Immature natural killer cell (primary cell): ENCODE measurements around the gene YTHDC1. TPM values are rescaled to one million over a fixed set of nuclear protein-coding genes. Genes with fewer than 3 reads are reported as not detected.
"Not testable (repeated sequence)": the region's sequence is repeated elsewhere in the genome, so short reads cannot be mapped to it uniquely, and the experiment has no call there.

Experiments
- DNase-seq, 3 donors: peaks; one replicate each; pipeline ENCODE4 v3.0.0; 2022; ENCODE audit warnings: mixed read lengths in 1 of 3
- H3K27ac Mint-ChIP-seq, 6 donors: one replicate each; pipeline ENCODE4 v1.8.0; 2020; ENCODE audit warnings: mixed read lengths in 6 of 6, mild to moderate bottlenecking in 5 of 6, inconsistent platforms in 4 of 6, moderate library complexity in 3 of 6
- H3K27me3 Mint-ChIP-seq, 3 donors: one replicate each; pipeline ENCODE4 v1.8.0; 2020 to 2021; ENCODE audit warnings: low read depth in 3 of 3, mild to moderate bottlenecking in 3 of 3, mixed read lengths in 3 of 3, moderate library complexity in 3 of 3, inconsistent platforms in 1 of 3
- H3K36me3 Mint-ChIP-seq, 3 donors: one replicate each; pipeline ENCODE4 v1.8.0; 2020; ENCODE audit warnings: mixed read lengths in 3 of 3, inconsistent platforms in 2 of 3, mild to moderate bottlenecking in 2 of 3
- H3K4me1 Mint-ChIP-seq, 2 donors: one replicate each; pipeline ENCODE4 v1.8.0; 2020; ENCODE audit warnings: inconsistent platforms in 2 of 2, mild to moderate bottlenecking in 2 of 2, mixed read lengths in 2 of 2, moderate library complexity in 1 of 2
- H3K4me3 Mint-ChIP-seq, 5 donors: one replicate each; pipeline ENCODE4 v1.8.0; 2020; ENCODE audit warnings: mild to moderate bottlenecking in 5 of 5, mixed read lengths in 5 of 5, inconsistent platforms in 3 of 5, moderate library complexity in 3 of 5
- H3K9me3 Mint-ChIP-seq, 6 donors: one replicate each; pipeline ENCODE4 v1.8.0; 2020; ENCODE audit warnings: mild to moderate bottlenecking in 6 of 6, mixed read lengths in 6 of 6, inconsistent platforms in 4 of 6, moderate library complexity in 3 of 6
- polyA plus RNA-seq, 3 donors: library from polyadenylated mRNA; unstranded; fragments of 300-500 nt; fragmentation: Illumina TruSeq; gene quantifications; one replicate each; pipeline ENCODE4 v1.2.3, GENCODE V29; 2021

Gene YTHDC1
- 10 to 100 TPM in 2 of 3 donors, 1 to 10 TPM in 1; 4.9 to 53.9 (median 24.1) TPM for polyA plus RNA-seq

DNA sequence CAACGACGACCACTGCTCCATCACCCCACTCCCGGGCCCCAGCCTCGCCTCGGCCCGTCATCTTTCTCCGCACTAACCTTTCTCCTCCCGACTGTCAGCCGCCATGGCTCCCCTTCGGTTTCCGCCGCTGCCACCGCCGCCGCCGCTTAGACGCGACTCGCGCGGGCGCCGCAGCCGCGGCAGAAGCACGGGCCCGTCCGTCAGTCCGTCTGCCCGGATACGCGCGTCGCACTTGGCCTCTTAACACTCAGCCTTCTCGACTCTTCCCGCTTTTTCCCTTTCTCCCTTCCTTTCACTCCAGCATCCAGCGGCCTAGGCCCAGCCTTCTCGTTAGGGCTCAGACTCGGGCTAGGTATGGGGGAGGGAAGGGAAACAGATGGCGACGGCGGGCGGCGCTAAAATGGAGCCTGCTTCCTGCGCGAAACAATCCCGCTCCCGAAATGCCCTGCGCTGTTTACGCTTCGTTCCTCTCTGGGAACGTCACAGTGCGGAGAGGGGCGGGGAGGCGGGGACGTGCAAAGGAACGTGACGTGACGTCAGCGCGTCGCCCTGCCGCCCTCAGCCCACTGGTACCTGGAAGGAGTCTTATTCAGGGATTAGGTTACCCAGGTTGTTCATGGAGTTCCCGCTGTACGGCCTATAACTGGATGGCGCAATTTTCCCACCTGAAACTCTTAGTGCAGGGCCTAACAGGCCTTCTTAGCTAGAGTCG is at the start of gene YTHDC1:
YTHDC1 (minus strand) TSS at position 442 of the 712 bp plus-strand sequence; CDS start at position 105, 337 bp downstream.
- no peaks in the 10 kb centered on the region for H3K36me3 Mint-ChIP-seq
- peaks cover 5 to 20% (median 6%) of the 10 kb centered on the region in 3 donors for H3K27me3 Mint-ChIP-seq
- H3K4me3 Mint-ChIP-seq: peak within 1 kb of the TSS; percentile 92 to 99 (median 94)
- peaks cover 42 to 51% of the 10 kb centered on the region in 2 donors for H3K4me1 Mint-ChIP-seq
- no peaks in the 10 kb centered on the region for H3K9me3 Mint-ChIP-seq
- peak within 1 kb of the TSS; percentile 98 to 100 (median 99) for H3K27ac Mint-ChIP-seq
- DNase-seq: peak; percentile 92 to 94 (median 93)

DNA sequence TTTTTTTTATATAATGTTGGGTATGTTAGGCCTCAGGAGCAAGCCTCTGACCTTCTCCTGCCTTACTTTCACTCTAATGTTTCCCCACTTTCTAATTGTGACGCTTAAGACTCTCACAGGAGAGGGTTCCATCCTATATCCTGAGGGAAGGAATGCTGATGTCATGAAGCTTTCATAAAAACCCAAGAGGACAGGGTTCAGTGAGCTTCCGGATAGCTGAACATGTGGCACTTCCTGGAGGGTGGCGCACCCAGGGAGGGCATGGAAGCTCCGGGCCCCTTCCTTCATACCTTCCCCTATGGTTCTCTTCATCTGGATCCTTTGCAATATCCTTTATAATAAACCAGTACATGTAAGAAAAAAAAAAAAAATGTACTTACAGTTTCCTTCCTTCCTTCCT is 49.4 kb upstream of the YTHDC1 start:
- H3K36me3 Mint-ChIP-seq: no peaks in the 10 kb centered on the region
- DNase-seq: no peak
- H3K4me3 Mint-ChIP-seq: no peak overlapping the region
- H3K27me3 Mint-ChIP-seq: peaks cover 2 to 12% (median 3%) of the 10 kb centered on the region in 3 donors
- H3K4me1 Mint-ChIP-seq: no peaks in the 10 kb centered on the region
- no peak overlapping the region for H3K27ac Mint-ChIP-seq
- H3K9me3 Mint-ChIP-seq: no peaks in the 10 kb centered on the region

DNA sequence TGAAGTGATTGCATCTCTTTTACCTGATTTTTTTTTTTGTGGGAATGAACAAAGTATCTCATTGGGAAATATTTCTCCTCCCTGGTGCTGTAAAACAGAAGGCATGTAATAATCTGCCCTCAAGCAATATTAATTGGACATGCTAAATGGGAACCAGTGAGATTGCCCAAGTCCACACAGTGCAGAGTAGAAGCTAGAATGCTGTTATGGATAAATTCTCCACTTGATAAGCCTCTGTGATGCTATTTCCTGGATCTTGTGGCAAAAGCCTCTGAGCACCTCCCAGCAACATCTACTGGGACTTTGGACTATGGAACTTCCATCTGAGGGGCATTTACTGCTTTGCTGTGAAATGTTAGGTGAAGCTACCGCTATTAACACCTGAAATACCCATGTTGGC is 46.9 kb upstream of the YTHDC1 start:
- H3K4me1 Mint-ChIP-seq: no peaks in the 10 kb centered on the region
- H3K36me3 Mint-ChIP-seq: no peaks in the 10 kb centered on the region
- no peak for DNase-seq
- no peak overlapping the region for H3K4me3 Mint-ChIP-seq
- peaks cover 2 to 11% (median 3%) of the 10 kb centered on the region in 3 donors for H3K27me3 Mint-ChIP-seq
- H3K9me3 Mint-ChIP-seq: no peaks in the 10 kb centered on the region
- H3K27ac Mint-ChIP-seq: no peak overlapping the region

DNA sequence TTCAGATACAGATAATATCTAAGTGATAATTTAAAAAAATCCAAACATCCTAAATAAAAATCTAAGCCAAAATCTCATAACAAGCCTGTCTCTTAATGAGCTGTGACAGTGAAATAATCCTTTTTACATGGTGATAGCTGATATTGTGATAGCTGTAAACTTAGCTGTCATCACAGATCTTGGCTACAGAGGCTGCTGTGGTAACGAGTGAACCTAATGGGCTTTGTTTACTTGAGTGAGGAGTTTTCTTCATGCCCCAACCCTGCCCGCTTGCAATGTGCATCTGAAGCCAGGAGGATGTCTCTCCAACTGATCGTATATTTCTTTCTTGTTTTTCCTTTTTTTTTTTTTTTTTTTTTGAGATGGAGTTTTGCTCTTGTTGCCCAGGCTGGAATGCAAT is 41.5 kb upstream of the YTHDC1 start:
- Mint-ChIP-seq H3K4me3 (no peak overlapping the region), H3K4me1 (no peaks in the 10 kb centered on the region), H3K27ac (no peak overlapping the region), H3K9me3 (no peaks in the 10 kb centered on the region), H3K27me3 (peaks cover 0 to 7% (median 2%) of the 10 kb centered on the region in 3 donors), H3K36me3 (no peaks in the 10 kb centered on the region)
- no peak for DNase-seq

DNA sequence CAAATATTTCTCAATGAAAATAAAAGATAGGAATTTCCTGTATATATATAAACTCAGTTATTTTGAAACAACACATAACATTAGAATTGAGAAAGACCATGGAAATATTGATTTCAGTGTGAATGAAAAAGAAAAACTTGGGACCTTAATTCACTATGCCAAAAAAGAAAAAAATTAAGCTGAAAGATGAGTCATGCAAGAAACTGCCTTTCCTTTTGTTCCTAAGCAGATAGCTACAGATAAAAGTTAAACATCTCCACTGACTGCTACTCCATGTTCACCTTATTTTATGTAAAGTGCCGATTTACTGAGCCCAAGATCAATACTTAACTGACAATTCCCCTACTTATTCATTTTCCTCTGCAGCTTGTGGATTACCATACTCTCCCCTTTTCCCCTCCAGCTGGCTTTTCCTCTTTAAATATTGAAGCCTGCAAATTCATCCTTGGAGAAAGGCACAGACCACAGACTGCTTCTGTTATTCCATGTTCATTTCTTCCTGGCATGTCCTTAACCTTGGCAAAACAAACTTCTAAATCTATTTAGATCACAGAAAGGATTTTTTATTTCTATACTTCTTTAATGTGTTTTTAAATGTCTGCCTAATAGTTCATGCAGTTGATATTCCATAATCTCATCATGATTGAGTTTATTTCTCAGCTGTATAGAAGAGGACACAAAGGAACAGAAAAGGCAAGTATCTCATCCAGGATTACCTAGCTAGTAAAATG is 40.5 kb upstream of the YTHDC1 start:
- Mint-ChIP-seq H3K4me3 (no peak overlapping the region), H3K27me3 (peaks cover 0 to 11% (median 3%) of the 10 kb centered on the region in 3 donors), H3K4me1 (no peaks in the 10 kb centered on the region), H3K36me3 (no peaks in the 10 kb centered on the region), H3K27ac (no peak overlapping the region), H3K9me3 (no peaks in the 10 kb centered on the region)
- DNase-seq: no peak

DNA sequence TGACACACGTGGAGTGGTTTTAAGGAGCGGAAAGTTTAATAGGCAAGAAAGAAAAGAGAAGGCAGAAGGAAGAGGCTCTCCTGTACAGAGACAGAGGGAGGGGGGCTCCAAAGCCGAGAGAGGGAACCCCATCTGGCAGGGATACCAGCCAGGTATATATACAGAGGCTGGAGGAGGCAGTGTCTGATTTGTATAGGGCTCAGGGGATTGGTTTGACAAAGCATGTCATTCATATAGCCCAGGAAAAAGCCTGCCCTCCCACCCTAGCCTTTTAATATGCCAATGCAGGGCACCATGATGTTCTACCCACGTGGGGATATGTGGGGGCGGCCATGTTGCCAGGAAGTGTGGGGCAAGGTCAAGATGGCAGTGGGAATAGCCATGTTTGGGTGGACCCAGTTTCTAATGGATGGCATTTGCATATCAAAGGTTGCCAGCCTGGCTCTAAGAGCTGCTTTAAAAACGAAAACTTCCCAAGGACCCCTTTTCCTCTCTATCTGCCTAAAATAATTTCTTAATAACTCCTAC is 39.6 kb upstream of the YTHDC1 start:
- H3K4me3 Mint-ChIP-seq, H3K4me1 Mint-ChIP-seq, H3K27me3 Mint-ChIP-seq, H3K9me3 Mint-ChIP-seq, DNase-seq, H3K36me3 Mint-ChIP-seq, H3K27ac Mint-ChIP-seq: not testable (repeated sequence)

DNA sequence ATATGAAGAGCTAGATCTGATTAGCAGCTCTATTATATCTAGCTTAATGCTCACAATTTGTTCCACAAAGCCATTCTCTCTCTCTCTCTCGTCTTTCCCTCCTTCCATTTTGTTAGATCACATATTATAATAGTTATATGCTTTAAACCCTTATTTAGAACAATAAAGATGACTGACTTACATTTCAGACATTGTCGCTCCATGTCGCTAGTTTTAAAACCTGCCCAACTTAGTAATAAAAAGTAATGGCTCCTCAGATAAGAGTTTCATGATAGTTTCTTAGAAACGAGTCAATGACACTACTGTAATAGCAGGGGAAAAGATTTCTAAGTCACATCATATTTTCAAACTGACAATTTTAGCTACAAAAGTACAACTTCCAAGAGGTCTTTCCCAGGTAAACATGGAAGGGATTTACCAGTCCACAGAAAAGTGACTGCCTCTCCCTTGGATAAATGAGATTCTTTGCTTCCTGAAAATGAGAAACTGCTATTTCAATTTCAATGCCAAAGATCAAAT is 38.5 kb upstream of the YTHDC1 start:
- DNase-seq: no peak
- no peaks in the 10 kb centered on the region for H3K4me1 Mint-ChIP-seq
- no peak overlapping the region for H3K4me3 Mint-ChIP-seq
- H3K36me3 Mint-ChIP-seq: no peaks in the 10 kb centered on the region
- peaks cover 0 to 5% (median 5%) of the 10 kb centered on the region in 3 donors for H3K27me3 Mint-ChIP-seq
- no peaks in the 10 kb centered on the region for H3K9me3 Mint-ChIP-seq
- no peak overlapping the region for H3K27ac Mint-ChIP-seq

DNA sequence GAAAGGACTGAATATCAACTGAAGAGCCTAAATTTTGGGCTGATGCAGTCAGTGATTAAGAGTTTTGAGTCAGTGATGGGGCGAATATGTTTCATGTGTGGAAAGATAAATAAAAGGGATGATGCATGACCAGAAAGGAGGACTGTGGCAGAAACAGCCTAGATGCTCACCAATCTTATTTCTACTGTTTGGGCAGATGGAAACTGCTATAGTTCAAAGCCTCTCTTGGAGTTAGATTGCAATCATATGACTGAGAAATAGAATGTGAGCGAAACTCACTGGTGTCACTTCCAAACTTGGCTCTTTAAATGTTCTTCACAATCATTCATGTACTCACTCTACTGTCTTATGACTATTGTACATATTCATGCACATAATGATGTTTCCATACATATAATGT is 35.4 kb upstream of the YTHDC1 start:
- Mint-ChIP-seq H3K4me3 (no peak overlapping the region), H3K9me3 (no peaks in the 10 kb centered on the region)

DNA sequence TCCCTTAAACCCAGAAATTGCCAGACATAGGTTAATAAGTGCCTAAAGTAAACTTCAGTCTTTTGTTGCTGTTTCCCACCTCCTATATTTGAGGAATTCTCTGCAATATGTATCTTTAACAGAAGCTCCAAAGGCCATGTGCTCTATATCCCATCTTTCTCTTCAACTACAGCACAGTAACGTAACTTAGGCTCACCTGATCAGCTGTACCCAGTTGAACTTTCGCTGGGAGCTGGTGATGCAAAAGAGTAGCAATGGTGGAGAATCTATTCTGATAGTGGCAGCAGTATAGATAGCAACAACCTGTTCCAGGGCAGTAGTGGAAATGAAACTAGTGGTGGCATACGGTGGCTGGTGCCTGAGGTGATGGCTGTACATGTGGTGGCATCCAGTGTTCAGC is 33.2 kb upstream of the YTHDC1 start:
- no peak overlapping the region for H3K27ac Mint-ChIP-seq
- H3K9me3 Mint-ChIP-seq: no peaks in the 10 kb centered on the region
- H3K36me3 Mint-ChIP-seq: no peaks in the 10 kb centered on the region
- no peak overlapping the region for H3K4me3 Mint-ChIP-seq
- H3K4me1 Mint-ChIP-seq: no peaks in the 10 kb centered on the region
- peaks cover 0 to 6% (median 5%) of the 10 kb centered on the region in 3 donors for H3K27me3 Mint-ChIP-seq
- no peak for DNase-seq

More for the DNA sequence above, 35.4 kb upstream of the YTHDC1 start:
- Mint-ChIP-seq H3K27me3 (peaks cover 0 to 5% (median 3%) of the 10 kb centered on the region in 3 donors), H3K27ac (no peak overlapping the region), H3K4me1 (no peaks in the 10 kb centered on the region), H3K36me3 (no peaks in the 10 kb centered on the region)
- no peak for DNase-seq

DNA sequence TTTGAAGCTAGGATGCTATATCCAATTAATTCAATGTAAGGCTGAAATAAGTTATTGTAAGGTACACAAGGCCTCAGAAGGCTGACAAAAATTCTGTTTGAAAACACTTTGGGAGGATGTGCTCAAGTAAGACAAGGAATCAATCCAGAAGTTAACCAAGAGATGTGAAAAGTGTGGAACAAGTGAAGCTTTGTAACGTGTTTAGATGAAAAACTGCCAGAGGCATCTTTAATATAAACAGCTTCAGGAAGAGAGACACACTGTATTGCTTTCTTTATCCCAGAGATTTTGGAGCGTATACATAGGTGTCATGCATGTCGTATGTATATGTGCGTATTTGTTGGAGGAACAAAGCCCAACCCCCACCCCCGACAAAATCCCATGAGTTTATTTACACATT is 28.3 kb upstream of the YTHDC1 start:
- H3K27ac Mint-ChIP-seq: no peak overlapping the region

DNA sequence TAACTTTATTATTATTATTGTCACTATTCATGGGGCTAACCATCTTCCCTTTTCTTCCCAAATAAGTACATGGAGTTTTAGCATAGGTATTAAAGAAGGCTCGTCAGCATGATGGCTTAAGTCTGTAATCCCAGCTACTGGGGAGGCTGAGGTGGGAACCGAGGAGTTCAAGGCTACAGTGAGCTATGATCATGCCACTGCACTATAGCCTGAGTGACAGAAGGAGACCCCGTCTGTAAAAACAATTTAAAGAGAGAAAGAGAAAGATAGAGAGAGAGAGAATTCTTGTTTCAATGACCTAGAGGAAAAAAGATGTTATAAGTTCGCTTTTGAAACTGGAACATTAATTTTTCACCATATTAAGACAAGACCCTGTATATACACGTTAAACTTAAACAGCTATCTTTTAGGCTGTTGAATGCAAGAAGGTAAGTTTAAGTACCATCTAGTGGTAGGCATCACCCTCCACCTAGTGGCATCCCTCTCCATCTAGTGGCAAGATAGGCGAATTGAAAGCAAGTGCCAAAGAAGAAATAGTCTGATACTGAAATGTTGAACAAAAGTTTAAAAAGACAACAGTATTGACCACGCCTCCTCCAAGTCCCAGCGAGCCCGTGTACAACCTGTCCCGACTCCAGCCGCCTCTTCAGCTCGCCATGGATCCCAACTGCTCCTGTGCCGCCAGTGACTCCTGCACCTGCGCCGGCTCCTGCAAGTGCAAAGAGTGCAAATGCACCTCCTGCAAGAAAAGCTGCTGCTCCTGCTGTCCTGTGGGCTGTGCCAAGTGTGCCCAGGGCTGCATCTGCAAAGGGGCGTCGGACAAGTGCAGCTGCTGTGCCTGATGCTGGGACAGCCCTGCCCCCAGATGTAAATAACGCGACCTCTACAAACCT is 26.0 kb upstream of the YTHDC1 start:
- H3K36me3 Mint-ChIP-seq: no peaks in the 10 kb centered on the region
- peak; percentile 55 to 63 (median 59) for DNase-seq
- peaks cover 3 to 13% (median 9%) of the 10 kb centered on the region in 3 donors for H3K27me3 Mint-ChIP-seq
- H3K4me3 Mint-ChIP-seq: peak overlapping the region; percentile 51 to 75 (median 61)
- H3K9me3 Mint-ChIP-seq: no peaks in the 10 kb centered on the region
- H3K27ac Mint-ChIP-seq: no peak overlapping the region
- peaks cover 9 to 22% of the 10 kb centered on the region in 2 donors for H3K4me1 Mint-ChIP-seq

More for the DNA sequence above, 28.3 kb upstream of the YTHDC1 start:
- H3K36me3 Mint-ChIP-seq: no peaks in the 10 kb centered on the region
- peaks cover 3 to 13% (median 9%) of the 10 kb centered on the region in 3 donors for H3K27me3 Mint-ChIP-seq
- no peaks in the 10 kb centered on the region for H3K9me3 Mint-ChIP-seq
- DNase-seq: no peak
- H3K4me1 Mint-ChIP-seq: peaks cover 9 to 14% of the 10 kb centered on the region in 2 donors
- no peak overlapping the region for H3K4me3 Mint-ChIP-seq

DNA sequence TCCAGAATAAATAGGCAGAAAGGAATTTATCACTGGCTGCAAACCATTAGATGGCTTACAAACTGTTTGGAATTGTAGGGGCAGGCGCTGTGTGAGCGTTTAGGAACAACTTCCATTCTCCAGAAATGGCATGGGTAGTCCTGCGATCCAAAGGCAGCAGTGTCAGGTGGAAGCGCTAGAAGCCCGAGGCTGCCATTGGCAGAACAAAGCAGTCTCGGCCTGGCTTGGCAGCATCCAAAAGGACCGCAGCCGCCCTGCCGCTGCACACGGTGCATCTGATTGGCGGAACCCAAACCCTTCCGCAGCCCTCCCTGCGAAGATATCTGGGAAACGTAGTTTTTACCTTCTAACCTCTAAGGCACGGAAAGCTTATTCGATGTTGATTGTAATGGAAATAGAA is 23.6 kb upstream of the YTHDC1 start:
- Mint-ChIP-seq H3K27ac (peak overlapping the region in 2 of 6 donors; percentile 29 to 48), H3K4me1 (peaks cover 11 to 31% of the 10 kb centered on the region in 2 donors), H3K4me3 (peak overlapping the region; percentile 53 to 79 (median 67)), H3K27me3 (peaks cover 3 to 13% (median 13%) of the 10 kb centered on the region in 3 donors), H3K36me3 (no peaks in the 10 kb centered on the region), H3K9me3 (no peaks in the 10 kb centered on the region)
- peak; percentile 41 to 55 (median 47) for DNase-seq

DNA sequence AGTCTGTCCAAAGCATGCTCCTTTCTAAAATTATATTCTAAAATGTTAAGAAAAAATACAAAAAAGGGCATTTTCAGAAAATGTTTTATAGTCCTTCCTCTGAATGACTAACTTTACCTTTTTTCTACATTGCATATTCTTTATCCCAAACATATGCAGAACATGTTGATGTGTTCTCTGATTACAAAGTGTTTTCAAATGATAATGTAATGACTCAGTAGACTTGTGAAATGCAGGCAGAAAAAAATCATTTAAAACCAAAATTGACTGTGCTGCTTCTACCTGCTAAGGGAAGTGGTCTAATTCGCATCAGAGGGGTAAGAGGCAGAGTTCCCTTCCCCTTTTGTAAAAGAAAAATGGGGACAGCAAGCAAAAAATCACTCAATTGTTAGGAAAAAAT is 22.7 kb upstream of the YTHDC1 start:
- H3K27ac Mint-ChIP-seq: no peak overlapping the region
- H3K4me3 Mint-ChIP-seq: no peak overlapping the region
- no peak for DNase-seq
- peaks cover 3 to 7% (median 7%) of the 10 kb centered on the region in 3 donors for H3K27me3 Mint-ChIP-seq
- H3K36me3 Mint-ChIP-seq: no peaks in the 10 kb centered on the region
- peaks cover 12 to 33% of the 10 kb centered on the region in 2 donors for H3K4me1 Mint-ChIP-seq
- H3K9me3 Mint-ChIP-seq: no peaks in the 10 kb centered on the region
